GM06990 (cell line): ENCODE measurements around the gene YIF1B.
"Not testable (repeated sequence)": the region's sequence is repeated elsewhere in the genome, so short reads cannot be mapped to it uniquely, and the experiment has no call there.

Experiments
- DNase-seq: peaks from one replicate; pipeline ENCODE4 v3.0.0-alpha.2; 2011; ENCODE audit not compliant: insufficient read length; ENCODE audit errors: extremely low read depth
- H3K27me3 ChIP-seq: replicated peaks from 2 replicates; pipeline ENCODE4 v1.6.0; 2011; ENCODE audit warnings: low read length; ENCODE audit not compliant: control insufficient read depth, insufficient read depth
- H3K36me3 ChIP-seq: 2 replicates; pipeline ENCODE4 v1.5.1; 2011; ENCODE audit warnings: low read length; ENCODE audit not compliant: control insufficient read depth, insufficient read depth
- H3K4me3 ChIP-seq: replicated peaks from 2 replicates; pipeline ENCODE4 v1.5.1; 2011; ENCODE audit warnings: low read depth, mild to moderate bottlenecking, control low read depth, low read length
- CTCF ChIP-seq: IDR thresholded peaks from 2 replicates; pipeline ENCODE4 v1.5.1; 2011; ENCODE audit warnings: low read length, control low read depth, mild to moderate bottlenecking, inconsistent platforms; ENCODE audit not compliant: insufficient read depth, poor library complexity, severe bottlenecking

YIF1B gene

GRCh38 chr19:38262585-38263268, 53.0 kb downstream of the YIF1B start:
- H3K36me3 ChIP-seq, result no peaks in the 10 kb centered on the region
- no peak for DNase-seq
- no peak overlapping the region for H3K4me3 ChIP-seq
- no peaks in the 10 kb centered on the region; the same call in 1 of the 2 replicates for H3K27me3 ChIP-seq
- no peak for TF ChIP-seq CTCF

- not testable (repeated sequence) for H3K27me3 ChIP-seq, DNase-seq, H3K4me3 ChIP-seq, H3K36me3 ChIP-seq
These were observed 53.8 kb downstream of the YIF1B start for GRCh38 chr19:38261942-38262341.

GRCh38 chr19:38255383-38256014, 60.2 kb downstream of the YIF1B start:
- no peaks in the 10 kb centered on the region for H3K36me3 ChIP-seq
- TF ChIP-seq CTCF, result no peak
- no peaks in the 10 kb centered on the region for H3K27me3 ChIP-seq
- no peak for DNase-seq
- H3K4me3 ChIP-seq, result no peak overlapping the region

- no peak overlapping the region for H3K4me3 ChIP-seq
- no peak for TF ChIP-seq CTCF
- H3K27me3 ChIP-seq, result no peaks in the 10 kb centered on the region
- H3K36me3 ChIP-seq, result no peaks in the 10 kb centered on the region
- DNase-seq, result no peak
These were observed 62.0 kb downstream of the YIF1B start for GRCh38 chr19:38253788-38254187.
